Endometrium (tissue), 2 donors: ENCODE results near the gene GALNT2.

ENCODE experiments used
- FAIRE-seq: peaks from 2 replicates; lab custom pipeline; 2012; peaks lifted over from hg19 to GRCh38; lab: Jason Lieb, UNC
- donor health status: control.
- donor health status: control.

The GALNT2 gene

DNA sequence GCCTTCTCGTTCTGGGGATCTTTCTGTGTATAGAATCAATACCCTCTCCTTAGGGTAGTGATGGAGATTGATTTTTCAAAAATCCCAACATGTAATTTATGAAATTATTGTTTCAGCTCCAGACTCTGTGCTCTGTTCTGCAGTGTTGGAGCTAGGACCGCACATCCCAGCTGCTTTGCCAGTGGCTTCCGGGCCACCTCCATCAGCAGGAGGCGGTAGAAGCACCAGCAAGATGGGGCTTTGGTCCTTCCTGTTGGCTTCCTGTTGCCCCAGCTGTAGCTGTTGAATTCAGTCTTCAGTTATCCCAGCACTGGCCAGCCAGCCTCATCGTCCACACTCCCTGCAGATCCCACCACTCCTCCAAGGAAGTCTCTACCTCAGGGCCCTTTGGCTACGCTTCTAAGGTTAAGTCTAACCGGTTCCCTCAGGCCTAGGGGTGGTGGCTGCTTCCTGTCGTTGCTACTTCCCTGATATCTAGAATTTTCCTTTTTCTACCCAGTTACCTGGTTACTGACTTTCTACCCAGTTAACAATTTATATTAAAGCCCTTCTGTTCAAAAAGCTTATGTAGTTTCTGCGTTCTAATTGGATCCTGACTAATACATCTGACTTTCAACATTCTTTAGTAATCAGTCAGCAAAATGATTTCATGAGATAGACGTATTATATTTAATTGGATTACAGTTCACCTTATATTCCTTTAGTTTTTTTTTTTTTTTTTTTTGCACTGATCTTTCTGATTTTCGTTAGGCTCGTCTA is 24.6 kb downstream of the GALNT2 start:
- no peak for FAIRE-seq

DNA sequence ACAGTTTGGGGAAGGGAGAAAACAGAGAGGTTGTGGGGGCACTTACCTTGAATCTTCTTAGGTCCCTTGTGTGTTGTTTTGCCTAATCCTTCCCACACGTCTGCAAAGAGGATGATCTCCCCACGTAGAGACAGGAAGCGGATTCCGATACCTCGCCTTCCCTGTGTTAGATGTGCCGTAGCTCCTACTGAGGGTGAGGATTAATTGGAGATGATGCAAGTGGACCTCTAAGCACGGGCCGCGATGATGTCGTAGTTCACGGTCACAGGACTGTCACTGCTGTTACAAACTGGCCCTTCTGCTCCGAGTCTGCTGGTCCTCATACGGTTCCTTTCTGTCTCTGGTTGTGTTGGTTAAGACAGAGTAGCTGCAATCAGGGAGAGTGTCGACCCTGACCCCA is 27.7 kb downstream of the GALNT2 start:
- FAIRE-seq: no peak

DNA sequence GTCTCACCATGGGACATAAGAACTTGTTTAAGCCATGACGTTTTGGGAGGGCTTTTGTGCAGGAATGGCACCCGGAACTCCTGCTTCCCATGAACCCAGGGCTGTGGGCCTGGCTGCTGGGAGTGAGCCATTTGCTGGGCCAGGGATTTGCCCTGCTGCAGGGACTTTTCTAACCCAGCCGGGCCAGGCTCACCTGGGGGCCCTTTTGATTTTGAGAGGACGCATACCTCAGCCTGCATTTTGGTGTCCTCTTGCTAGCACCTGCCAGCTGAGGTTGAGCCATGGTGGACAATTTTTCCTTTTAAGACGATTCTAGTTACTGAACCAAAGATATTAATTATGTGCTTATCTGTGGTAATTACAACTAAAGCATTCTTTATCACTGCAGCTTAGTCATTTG is 28.9 kb downstream of the GALNT2 start:
- FAIRE-seq: no peak

DNA sequence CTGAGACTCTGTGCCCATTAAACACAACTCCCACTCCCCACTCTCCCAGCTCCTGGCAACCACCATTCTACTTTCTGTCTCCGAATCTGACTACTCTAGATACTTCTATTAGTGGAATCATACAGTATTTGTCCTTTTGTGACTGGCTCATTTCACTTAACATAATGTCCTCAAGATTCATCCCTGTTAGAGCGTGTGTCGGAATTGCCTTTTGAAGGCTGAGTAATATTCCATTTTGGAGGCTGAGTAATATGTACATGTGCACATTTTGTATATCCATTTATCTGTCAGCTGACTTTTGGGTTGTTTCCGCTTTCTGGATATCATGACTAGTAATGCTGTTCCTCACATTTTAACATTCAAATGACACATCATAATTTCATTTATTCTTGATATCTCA is 30.3 kb downstream of the GALNT2 start:
- FAIRE-seq: no peak

DNA sequence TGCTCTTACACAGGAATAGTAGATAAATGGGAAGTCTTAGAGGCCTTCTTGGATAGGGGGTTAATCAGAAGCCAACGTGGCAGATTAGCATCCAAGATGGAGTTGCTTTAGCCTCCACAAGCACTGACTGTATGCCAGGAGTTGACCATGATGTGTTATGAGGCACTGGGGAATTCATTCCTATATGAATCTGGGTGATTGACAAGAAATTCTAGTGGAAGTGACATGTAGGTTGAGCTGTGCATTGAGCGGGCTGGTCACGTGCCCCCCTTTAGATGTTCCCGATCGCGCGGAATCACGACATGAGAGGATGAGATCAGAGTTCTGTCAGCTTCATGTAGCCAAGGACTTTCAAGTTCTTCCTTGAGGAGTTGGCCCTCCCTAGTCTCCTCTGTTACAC is 31.7 kb downstream of the GALNT2 start:
- FAIRE-seq: no peak

DNA sequence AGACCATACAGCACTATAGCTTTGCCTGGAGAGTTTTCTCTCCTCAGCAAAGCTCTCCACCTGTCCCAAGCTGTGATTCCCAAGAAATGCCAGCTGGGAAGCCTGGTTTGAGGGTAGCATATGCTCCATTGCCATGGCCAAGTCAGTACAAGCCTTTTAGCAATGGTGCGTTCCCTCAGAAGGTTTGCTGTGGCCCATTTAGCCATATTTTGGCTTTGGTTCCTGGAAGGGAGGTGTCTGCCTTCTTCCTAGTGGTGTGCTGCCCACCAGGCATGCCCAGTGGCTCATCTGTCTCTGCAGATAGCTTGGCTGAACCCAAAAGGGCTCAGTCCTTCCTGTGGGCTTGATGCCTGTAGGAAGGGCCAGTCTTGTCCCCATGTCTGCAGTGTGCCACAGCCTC is 32.4 kb downstream of the GALNT2 start:
- FAIRE-seq: no peak

DNA sequence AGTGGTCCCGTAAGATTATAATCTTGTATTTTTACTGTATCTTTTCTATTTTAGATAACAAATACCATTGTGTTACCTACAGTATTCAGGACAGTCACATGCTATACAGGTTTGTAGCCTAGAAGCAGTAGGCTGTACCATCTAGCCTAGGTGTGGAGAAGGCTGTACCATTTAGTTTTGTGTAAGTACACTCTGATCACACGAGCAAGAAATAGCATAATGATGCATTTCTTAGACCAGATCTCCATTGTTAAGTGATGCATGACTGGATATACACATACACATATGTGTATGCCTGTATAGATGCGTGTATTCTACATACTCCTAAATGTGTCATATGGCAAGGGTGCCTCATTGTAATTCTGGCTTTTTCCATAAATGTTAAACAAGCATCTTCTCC is 33.9 kb downstream of the GALNT2 start:
- no peak for FAIRE-seq

DNA sequence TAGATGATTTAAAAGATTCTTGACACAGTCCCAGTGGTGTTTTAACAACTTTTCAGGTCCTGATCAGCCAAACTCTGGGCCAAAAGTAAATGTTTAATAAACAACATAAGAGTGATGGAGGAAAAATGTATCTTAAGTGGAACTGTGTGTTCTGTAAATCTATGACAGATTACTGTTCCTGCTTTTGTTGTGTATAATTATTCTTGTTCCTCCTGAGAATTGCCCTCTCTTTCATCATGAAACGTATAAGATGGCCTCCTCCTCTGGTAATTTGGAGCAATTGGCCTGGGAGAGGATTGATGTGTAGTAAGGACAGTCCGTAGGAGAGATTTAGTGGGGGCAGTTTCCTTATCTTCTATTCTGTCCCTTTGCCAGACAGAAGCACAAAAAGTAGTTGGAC is 34.5 kb downstream of the GALNT2 start:
- no peak for FAIRE-seq

DNA sequence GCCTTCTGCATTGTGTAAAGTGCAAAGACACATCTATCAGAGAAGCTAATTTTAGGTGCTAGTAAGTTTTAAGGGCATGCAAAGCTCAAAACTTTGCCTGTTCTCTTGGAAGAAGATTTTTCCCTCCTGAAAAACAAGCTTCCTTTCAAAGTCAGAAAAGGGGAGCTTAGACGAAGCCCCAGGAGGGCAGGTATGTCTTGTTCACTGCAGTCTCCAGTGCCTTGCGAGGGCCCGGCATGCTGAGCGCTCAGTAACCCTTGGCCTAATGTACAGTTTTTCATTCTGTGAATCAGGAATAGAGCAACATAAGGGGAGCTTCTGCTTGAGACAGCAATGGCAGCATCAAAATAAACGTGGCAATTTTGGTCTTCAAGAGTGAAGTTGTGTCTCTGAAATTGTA is 35.0 kb downstream of the GALNT2 start:
- FAIRE-seq: no peak

DNA sequence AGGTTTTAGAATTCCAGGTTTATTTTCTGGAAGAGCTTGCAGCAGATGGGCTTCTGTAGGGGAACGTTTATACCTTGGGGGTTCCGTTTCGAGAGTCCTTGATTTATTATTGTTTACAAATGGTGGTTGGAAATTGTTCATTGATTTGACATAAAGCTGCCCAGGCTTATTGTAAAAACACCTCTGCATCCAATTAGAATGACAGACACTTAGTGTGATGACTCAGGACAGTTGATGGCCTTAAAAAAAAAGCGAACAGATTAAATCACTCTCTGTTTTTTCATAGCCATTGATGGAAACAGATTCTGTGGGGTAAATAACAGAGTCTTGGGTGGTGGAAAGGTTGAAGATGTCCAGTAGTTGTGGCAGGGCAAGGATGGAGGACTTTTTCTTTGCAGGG is 35.4 kb downstream of the GALNT2 start:
- FAIRE-seq: no peak

DNA sequence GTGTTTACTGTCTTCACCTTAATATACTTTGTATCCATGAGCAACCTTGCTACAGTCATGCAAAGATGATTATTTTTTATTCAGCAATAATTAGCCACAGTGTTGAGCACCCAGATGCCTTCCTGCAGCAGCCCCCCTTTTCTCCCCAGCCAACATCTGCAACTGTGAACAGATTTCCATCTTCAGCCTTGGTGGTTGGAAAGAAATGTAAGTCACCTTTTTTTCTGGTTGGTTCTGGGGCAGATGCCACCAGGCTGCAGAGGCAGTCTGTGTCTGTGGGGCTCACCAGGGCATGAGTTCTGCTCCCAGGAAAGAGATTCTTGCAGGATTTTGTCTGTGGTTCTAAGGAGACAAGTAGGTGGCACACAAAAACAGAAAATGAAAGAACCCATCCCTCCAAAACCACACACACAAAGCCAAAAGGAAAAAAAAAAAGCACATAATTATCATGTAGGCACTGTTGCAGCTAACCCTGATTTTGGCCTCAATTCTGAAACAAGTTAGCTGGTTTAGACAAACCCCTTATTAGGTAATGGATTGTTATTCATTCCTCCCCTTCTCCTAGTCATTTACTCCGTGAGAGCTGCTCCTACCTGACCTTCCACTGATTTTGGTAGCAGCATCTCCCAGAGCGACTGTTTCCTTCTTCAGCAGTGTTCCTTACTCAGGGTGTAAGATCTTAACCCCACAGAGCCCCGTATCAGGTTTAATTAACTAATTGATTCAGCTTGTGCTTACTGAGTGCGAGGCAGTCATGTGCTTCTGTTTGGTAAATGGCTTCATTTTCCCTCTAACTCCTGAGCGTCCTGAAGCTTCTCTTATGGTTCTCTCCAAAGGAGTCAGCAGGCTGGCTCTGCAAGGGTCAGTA is 36.5 kb downstream of the GALNT2 start:
- FAIRE-seq: no peak

DNA sequence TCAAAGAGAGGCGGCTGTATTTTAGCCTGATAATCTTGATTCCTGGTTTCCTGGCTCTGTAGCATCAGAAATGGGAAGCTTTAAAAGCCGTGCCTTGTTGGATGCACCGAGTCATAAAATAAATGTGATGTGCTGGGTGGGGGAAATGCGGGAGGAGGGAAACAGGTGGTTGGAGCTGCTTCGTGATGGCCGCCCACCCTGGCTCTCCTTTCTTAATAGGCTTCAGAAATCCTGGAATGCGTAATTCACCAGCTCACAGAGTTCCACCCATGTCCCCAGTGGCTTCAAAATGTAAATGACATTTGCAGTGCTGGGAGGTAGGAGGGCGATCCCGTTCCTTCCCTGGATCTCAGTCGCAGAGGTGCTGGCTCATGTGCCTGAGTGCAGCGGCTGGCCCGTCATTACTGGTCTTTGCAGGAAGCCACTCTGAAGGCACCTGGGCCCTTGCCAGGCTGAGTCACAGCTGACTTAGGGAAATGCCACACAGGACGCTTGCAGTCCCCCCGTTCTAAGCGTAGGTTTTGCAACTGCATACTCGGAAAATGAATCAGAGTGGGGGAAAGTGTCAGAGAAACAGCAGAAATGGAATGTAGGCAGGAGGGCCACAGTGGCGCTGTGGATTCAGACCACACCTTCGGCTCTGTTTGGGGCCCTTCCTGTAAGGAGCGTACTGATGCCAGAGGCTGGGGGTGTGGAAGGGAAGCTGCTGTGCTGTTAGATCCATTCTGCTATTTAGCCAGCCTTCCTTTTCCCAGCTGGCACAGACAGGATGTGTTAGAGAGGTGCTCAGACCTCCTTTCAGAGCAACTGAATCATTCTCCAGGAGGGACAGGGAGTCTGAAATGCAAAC is 37.6 kb downstream of the GALNT2 start:
- FAIRE-seq: no peak

DNA sequence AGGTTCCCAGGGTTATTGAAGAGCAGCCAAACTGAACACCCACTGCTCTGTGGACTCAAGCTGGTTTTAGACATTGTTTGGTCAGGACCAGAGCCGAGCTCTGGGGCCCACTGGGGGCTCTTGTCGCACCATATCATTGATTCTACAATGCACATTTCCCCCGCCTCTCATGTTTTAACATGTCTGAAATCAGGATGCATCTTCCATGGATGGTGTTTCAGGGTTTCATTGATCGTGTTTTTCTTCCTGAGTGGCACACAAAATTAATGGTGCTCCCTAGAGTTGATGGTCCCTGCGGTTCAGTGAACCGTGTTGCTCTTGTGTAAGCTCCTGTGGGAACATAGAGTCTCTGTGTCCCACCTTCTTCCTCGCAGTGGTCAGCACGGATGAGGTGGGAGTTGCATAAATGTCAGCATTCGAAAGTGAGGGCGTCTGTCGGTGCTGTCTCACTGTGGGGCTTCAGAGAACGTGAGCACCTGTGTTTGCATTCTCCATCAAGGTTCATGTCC is 38.3 kb downstream of the GALNT2 start:
- FAIRE-seq: no peak

DNA sequence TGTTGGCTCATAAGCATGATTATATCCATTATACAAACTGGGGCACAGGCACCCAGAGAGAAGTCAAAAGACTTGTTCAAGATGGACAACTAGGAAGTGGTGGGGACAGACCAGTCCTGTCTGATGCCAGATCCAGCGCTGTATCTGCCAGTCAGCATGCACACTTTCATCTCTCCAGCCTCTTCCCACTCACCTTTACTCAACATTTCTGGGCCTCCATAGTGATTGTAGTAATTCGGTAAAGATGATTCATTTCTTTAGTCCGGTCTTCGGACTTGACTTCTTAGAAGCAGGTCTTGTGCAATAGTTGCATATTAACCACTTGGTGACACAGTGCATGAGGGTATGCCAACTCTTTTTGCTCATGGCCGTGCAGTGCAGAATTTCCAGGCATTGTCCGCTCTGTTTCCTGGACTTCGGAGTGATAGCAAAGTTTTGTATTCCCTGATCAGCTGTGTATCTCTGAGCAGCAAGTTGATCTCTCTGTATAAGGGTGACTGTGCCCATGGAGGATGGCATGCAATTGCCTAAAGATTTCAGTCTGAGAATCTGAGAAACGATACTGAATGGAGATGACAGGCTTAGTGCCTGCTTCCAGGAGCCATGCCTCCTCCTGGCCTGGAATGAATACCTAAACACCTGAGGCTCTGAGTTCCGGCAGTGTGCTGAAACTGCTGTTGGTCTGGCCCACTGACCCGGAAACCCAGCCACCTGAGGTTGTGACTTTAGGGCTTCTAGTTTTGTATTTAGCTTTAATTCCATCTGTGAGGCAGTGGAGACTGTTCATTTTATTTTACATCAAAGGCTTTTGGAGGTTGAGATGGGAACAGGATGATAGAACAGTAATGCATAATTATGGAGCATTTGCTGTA is 39.0 kb downstream of the GALNT2 start:
- FAIRE-seq: no peak

DNA sequence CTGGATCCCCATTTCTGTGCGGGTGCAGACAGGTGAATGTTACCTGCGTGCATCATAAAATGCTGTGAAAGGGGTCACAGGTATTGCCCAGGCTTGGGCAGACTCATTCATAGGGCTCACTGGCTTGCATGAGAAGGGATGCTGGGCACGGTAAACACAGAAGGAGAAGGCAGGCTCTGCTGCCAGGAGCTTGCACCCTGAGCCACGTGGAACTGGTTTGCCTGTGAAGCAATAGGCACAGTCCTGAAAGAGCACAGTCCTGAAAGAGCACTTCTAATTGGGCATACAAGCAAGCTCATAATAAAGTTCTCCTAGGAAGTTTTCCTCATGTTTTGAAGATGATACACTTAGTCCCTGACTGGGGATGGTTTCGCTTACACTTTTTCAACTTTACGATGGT is 40.9 kb downstream of the GALNT2 start:
- FAIRE-seq: no peak

DNA sequence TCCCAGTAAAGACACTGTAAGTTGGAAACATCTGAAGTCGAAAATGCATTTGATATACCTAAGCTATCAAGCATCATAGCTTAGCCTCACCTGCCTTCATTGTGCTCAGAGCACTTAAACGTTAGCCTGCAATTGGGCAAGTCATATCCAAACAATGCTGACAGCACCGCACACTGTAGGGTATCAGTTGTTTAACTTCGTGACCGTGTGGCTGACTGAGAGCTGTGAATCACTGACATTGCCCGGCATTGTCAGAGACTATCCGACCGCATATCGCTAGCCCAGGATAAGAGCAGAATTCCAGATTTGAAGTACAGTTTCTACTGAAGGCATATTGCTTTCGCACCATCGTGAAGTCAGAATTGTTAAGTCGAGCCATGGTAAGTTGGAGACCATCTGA is 41.5 kb downstream of the GALNT2 start:
- no peak for FAIRE-seq

DNA sequence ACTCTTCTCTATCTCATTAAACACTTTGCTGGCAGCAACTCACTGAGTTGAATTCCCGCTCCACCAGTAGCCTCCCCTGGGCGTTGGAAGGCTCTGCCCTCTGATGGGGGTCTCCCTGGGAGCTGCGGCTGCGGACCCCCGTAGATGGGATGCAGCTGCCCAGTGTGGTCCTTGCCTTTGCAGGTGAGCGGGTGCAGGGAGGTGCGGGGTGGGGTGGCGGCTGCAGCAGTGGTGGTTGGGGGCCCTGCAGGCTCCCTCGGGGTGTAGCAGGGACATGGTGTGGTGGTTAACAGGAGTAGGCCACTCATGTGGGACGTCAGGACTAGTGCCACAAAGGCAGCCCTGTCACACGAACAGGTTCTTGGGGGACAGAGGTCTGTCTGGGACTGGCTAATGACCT is 42.0 kb downstream of the GALNT2 start:
- FAIRE-seq: no peak

DNA sequence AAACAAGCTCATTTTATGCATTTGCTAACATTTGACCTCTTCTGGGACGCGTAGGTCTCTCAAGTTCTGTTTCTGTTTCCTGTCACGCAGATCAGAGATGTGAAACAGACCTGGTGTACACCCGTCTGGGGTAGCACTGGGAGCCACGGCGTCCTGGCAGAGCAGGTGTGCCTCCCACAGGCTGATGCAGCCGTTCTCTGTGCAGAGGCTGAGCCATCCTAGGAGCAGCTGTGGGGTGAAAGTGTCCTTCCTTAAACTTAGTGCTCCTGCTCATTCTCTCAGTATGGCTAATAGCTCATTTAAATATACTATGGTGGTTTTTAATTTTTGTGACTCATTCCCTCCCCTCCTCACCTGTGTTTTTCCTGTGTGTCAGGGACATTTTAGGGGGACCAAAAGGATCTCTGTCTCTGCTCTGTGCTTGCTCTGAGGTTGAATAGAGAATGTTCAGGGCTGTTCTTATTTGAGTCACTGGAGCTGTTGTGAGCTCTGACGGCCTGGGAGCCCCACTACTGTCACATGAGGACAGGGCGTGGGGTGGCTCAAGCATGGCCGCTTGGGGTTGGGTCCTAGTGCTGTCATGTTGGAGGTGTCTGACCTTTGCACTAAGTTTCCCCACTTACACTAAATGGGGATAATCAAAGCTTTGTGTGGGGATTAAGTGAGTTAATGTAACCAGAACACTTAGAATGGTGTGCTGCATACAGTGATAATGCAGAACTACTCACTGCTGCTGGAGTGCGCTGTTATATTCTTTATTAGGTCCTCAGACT is 43.0 kb downstream of the GALNT2 start:
- FAIRE-seq: no peak

DNA sequence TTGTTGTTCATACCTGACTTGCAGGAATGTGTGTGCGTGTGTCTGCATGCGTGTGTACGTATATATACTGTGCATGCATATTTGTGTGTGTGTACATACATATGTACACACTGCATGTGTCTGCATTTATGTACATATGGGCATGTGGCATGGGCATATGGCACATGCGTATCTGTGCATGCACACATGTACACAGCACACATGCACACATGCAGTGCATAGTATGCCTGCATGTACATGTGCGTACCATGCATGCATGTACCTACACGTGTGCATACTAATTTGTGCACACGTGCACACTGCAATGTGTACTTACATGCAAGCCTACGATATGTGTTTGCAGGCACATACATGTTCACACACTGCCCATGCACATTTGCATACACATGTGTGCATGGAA is 43.9 kb downstream of the GALNT2 start:
- FAIRE-seq: no peak

DNA sequence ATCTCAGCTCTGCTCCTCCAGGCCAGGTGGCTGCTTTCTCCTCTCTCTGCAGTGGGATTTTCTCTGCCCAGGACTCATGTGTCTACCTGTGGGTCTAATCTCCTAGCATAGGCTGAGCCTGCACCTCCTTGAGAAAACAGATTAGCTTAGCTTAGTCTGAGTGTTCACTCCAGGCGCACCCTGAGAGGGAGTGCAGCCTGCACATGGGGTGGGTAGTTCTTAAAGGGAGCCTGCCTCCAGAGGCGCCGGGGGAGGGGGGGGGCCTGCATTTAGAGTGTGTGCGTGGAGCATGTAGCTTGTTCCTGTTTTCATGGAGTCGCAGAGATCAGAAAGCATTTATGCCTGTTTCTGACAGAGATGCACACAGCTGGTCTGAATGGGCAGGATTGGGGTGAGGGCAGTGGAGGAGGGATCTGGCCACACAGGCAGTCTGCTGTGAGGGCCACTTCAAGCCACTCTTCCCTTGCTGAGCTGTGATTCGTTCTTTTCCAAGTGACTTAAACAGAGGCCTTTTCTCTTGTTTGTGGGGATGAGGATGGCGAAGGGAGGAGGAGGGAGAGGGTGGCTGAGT is 45.2 kb downstream of the GALNT2 start:
- FAIRE-seq: no peak
